GM12892 (cell line): Measurements from ENCODE around the gene ELL2. TPM values are rescaled to one million over a fixed set of nuclear protein-coding genes. Genes with fewer than 3 reads are reported as not detected.

Source experiments
- DNase-seq: peaks from one replicate; pipeline ENCODE4 v3.0.0; 2011; ENCODE audit not compliant: insufficient read length
- FAIRE-seq: peaks from 2 replicates; lab custom pipeline; 2011; peaks lifted over from hg19 to GRCh38; lab: Jason Lieb, UNC
- POLR2A ChIP-seq: IDR thresholded peaks from 2 replicates; pipeline ENCODE4 v1.6.1; 2011; ENCODE audit warnings: low read depth, low read length, control low read depth
- POLR2AphosphoS5 ChIP-seq: IDR thresholded peaks from 2 replicates; pipeline ENCODE4 v1.6.1; 2011; ENCODE audit warnings: low read depth, low read length, control low read depth
- TAF1 ChIP-seq: IDR thresholded peaks from 2 replicates; pipeline ENCODE4 v1.6.1; 2011; ENCODE audit warnings: low read depth, mild to moderate bottlenecking, control low read depth, low read length, borderline replicate concordance
- polyA plus RNA-seq: library from polyadenylated mRNA; unstranded; fragments of >200 nt; gene quantifications from one replicate; pipeline ENCODE4 v1.2.1, GENCODE V29; 2012; ENCODE audit warnings: missing spikeins, inconsistent platforms; ENCODE audit not compliant: missing spikeins

Gene ELL2
- 42.1 TPM for polyA plus RNA-seq

DNA sequence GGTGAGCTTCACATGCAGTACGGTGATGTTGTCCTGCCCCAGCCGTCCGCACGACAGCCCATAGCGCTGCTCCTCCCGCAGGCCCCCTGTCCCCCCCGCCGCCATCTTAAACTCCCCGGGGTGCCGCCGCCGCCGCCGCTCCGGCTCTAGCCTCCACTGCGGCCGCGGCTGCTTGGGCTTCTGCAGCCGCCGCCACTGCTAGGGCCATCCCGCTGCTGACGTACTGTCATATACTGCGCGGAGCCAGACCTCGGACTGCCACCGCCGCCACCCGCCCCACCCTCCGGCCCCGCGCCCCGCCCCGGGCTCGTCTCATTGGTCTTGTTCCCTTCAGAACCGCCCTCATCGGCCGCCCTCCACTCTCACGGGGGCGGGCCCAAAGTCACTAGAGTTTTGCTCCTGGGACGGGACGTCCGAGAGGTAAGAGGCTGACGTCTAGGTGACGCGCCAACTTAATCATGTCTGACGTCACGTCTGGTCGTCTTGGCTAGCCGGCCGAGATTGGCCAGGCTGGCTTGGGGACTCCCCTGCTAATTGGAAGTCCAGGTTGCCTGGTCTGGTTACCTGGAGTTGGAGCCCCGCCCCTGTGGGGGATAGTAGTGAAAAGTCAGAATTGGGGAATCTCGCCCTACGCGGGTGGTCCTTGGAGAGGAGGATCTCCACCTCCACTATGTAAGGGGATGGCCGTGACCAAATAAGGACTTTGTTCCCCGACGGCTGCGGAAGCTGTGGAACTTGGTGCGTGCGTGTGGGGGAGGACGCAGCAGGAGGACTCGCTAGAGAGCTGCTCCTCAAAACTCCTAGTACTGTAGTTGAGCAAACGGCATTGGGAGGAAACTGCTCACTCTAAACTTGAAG is at the start of gene ELL2:
TSS of gene ELL2 (minus strand) at position 235 of the 858 bp plus-strand sequence. CDS start at position 105, 130 bp downstream.
- DNase-seq (peak; percentile 74), FAIRE-seq (peak; percentile 96)
- peak; percentile 79 for TF ChIP-seq TAF1
- TF ChIP-seq POLR2AphosphoS5 = no peak
- peak; percentile 48 for TF ChIP-seq POLR2A

GRCh38 chr5:96008987-96009647 is 47.5 kb upstream of the ELL2 start:
- TF ChIP-seq POLR2AphosphoS5 (no peak), TAF1 (no peak), POLR2A (no peak)
- FAIRE-seq = no peak
- DNase-seq = no peak

DNA sequence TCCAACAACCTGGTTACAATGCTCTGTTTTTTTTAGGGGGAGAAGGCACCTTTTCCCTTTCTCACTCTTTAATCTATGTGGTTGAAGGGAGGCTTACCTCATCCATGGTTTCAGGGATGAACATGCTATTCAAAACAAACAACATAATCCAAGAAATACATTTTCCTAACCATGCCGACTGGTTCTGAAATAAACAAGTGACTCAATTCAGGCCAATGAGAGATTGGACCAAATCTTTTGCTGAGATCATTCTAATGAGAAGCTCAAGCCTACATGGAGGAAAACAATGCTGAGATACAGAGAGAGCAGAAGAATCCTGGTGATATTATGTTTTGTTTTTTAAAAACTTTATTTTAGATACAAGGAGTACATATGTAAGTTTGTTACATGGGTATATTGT is 46.8 kb upstream of the ELL2 start:
- FAIRE-seq (no peak), DNase-seq (no peak)
- no peak for TF ChIP-seq POLR2AphosphoS5
- no peak for TF ChIP-seq TAF1
- TF ChIP-seq POLR2A = no peak

DNA sequence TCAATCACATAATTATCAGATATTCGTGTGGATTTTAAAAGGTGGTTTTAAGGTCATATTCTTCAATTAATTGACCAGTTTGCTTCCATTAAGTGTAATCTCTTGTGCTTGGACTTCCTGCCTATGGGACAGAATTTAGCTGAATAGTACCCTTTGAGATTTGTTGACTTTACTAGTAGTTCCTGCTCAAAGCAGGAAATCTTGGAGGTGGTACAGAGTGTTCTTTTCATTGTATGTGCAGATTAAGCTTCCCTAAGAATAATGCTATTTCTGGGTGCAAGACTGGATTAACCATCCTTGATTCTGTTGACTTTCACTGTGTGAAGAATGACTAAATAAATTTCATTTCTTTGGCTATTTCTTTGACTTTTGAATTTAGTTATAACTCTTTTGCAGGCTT is 45.4 kb upstream of the ELL2 start:
- DNase-seq (no peak), FAIRE-seq (no peak)

GRCh38 chr5:96006291-96006690 is 44.6 kb upstream of the ELL2 start:
- DNase-seq (no peak), FAIRE-seq (no peak)
- no peak for TF ChIP-seq POLR2A
- no peak for TF ChIP-seq POLR2AphosphoS5
- no peak for TF ChIP-seq TAF1

More for the DNA sequence above, 45.4 kb upstream of the ELL2 start:
- TF ChIP-seq POLR2A = no peak
- no peak for TF ChIP-seq POLR2AphosphoS5
- TF ChIP-seq TAF1 = no peak

DNA sequence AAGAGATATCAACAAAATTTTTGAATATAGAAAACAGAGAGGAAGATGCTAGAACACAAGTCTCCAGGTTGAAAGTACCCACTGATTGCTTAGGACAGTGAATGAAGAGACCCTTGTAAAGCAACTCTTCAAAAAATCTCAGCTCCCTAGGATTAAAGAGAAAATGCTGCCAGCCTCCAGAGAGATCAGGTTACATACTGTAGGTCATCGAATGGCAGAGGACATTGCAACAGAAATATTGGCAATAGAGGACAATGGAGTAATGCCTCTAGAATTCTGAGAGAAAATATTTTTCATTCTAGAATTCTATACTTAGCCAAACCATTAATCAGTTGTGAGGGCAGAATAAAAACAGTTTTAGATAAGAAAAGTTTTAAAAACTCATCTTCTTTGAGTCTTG is 43.1 kb upstream of the ELL2 start:
- no peak for TF ChIP-seq POLR2AphosphoS5
- no peak for TF ChIP-seq POLR2A
- no peak for TF ChIP-seq TAF1
- FAIRE-seq (no peak), DNase-seq (no peak)

DNA sequence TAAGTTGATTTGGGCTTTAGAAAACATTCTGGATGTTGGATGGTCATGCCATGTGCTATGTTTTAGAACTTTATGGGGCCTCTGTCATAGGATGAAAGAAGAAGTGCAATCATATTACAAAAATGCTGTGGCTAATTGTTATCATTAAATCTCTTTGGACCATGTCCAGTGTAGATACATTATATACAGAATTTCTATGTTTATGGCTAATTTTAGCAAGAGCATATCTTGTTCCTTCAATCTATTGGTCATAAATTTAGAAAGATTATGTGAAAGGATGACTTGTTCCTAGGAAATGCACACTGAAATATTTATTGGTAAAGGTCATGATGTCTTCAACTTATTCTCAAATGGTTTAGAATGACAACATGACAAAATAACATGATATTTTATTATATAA is 42.4 kb upstream of the ELL2 start:
- DNase-seq (no peak), FAIRE-seq (no peak)
- TF ChIP-seq POLR2A (no peak), TAF1 (no peak), POLR2AphosphoS5 (no peak)

- no peak for TF ChIP-seq POLR2A
- TF ChIP-seq POLR2AphosphoS5 = no peak
- TF ChIP-seq TAF1 = no peak
- FAIRE-seq (peak; percentile 24), DNase-seq (no peak)
Measured at GRCh38 chr5:96001262-96001661, 39.6 kb upstream of the ELL2 start.

- DNase-seq = no peak
- no peak for TF ChIP-seq POLR2A
- no peak for TF ChIP-seq POLR2AphosphoS5
- TF ChIP-seq TAF1 = no peak
- no peak for FAIRE-seq
Measured at GRCh38 chr5:96000308-96000707, 38.7 kb upstream of the ELL2 start.

DNA sequence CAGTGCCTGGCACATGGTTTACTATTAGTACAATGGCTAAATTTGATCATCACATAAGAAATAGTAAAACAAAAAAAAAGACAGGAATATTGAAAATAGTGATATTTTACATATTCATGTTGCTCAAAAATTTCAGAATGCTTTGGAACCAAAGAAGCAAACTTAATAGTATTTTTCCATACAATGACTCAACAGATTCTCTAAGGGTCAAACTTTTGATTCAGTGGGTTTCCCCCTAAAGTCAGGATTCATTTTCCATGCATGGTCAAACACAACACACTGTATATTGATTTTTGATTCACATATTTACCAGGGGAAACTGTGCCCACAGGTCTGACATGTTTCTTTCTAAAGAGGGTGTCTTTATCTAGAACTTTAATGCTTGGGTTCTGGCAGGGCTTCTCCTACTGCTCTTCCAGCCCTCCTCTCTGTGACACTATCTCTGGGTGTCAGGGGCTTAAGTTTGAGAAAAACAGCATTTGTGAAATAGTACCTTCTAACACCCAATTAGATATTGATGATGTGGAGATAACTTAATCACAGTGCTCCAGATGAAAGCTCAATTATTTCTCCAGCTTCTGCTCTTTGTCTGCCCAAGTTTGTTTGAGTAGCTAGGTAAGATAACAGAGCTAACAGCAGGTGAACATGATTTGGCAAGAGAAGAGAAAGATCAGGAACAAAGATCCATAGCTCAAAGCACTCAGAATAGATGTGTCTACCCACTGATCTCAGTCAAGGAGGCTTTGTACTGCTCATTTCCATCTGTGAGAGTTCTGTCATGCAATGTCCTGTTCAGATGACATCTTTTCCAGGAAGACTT is 35.5 kb upstream of the ELL2 start:
- TF ChIP-seq POLR2AphosphoS5 (no peak), TAF1 (no peak), POLR2A (no peak)
- DNase-seq (no peak), FAIRE-seq (no peak)
